GM13976 (cell line): ENCODE data around the gene HECTD4.

ENCODE experiments used
- DNase-seq: peaks from one replicate; pipeline ENCODE4 v3.0.0; 2012; ENCODE audit warnings: low spot score
- CTCF ChIP-seq: IDR thresholded peaks from 2 replicates; pipeline ENCODE4 v1.5.1; 2012; ENCODE audit warnings: borderline replicate concordance, mild to moderate bottlenecking; ENCODE audit not compliant: insufficient read depth; ENCODE audit errors: extremely low read depth, missing control alignments, control extremely low read depth
- in situ Hi-C: fragments of 300-500 bp; cut with MboI; formaldehyde crosslinking; loops from one replicate; pipeline ENCODE4 v1.12.0; 2022; ENCODE audit warnings: low sequenced_read_pairs, mixed read lengths, inconsistent platforms; ENCODE audit not compliant: unreplicated experiment

Gene HECTD4

GRCh38 chr12:112370199-112370598 is 12.0 kb downstream of the HECTD4 start:
- no peak for TF ChIP-seq CTCF
- in situ Hi-C loops, result no loop called here
- DNase-seq, result no peak

- TF ChIP-seq CTCF, result no peak
- in situ Hi-C loops, result no loop called here
Observed at GRCh38 chr12:112368856-112369255, 13.4 kb downstream of the HECTD4 start.

GRCh38 chr12:112367965-112368364 is 14.3 kb downstream of the HECTD4 start:
- DNase-seq, result no peak
- no peak for TF ChIP-seq CTCF
- in situ Hi-C loops, result no loop called here

More at GRCh38 chr12:112368856-112369255, 13.4 kb downstream of the HECTD4 start:
- no peak for DNase-seq

- in situ Hi-C loops, result no loop called here
- no peak for DNase-seq
- TF ChIP-seq CTCF, result no peak
Observed at GRCh38 chr12:112362310-112362709, 19.9 kb downstream of the HECTD4 start.

GRCh38 chr12:112361271-112361670 is 21.0 kb downstream of the HECTD4 start:
- in situ Hi-C loops, result no loop called here
- TF ChIP-seq CTCF, result no peak
- DNase-seq, result no peak

GRCh38 chr12:112359290-112359689 is 22.9 kb downstream of the HECTD4 start:
- DNase-seq, result no peak
- TF ChIP-seq CTCF, result no peak
- in situ Hi-C loops, result no loop called here

GRCh38 chr12:112357214-112357613 is 25.0 kb downstream of the HECTD4 start:
- in situ Hi-C loops, result no loop called here
- no peak for DNase-seq
- no peak for TF ChIP-seq CTCF
